Raji (cell line): Measurements from ENCODE around the gene VAMP2.

Source experiments
- POLR2A ChIP-seq: IDR thresholded peaks from 2 replicates; pipeline ENCODE4 v1.6.1; 2011; ENCODE audit warnings: low read depth, low read length, control low read depth; ENCODE audit not compliant: insufficient read depth

The VAMP2 gene

DNA sequence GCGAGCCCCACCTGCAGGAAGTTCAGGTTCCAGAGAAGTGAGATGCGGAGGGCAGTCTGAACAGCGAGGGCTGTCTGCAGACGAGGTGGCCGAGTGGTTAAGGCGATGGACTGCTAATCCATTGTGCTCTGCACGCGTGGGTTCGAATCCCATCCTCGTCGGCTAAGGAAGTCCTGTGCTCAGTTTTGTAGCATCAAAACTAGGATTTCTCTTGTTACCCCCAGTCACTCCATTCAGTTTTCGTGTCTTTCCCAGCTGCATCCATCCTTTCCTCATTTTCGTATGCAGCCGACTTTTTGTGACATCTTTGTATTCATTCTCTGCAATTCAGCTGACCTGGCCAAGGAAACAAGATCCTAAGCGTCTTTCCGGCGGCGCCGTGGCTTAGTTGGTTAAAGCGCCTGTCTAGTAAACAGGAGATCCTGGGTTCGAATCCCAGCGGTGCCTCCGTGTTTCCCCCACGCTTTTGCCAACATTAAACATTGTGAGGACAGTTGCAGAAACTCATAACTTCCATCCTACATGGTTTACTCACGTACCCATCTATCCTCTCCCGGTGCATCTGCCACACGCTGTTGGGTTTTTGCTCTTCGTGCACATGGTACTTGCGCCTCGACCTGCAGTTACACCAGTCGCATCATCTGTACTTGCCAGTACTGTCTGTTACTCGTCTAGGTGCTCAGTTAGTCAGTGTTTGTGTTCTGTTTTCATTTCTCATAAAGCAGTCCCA lies 24.2 kb upstream of the VAMP2 start:
- peak; percentile 29; the same call in 1 of the 2 replicates for TF ChIP-seq POLR2A

DNA sequence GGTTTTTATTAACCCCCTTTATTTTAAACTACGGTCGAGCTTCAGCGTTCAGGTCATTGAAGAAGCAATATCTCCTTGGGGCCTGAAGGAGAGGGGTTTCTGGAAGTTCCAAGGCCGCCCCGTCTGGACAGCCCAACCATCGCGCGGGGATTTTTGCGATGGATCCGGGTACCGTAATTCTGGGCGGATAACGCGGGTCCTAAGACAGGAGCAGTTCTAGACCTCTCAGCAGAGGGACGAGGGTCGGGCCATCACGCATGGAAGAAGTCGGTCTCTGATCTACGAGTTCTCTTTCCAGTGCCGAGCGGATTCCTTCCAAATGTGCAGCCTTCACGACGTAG lies 23.7 kb upstream of the VAMP2 start:
- peak; percentile 26; the same call in 1 of the 2 replicates for TF ChIP-seq POLR2A

DNA sequence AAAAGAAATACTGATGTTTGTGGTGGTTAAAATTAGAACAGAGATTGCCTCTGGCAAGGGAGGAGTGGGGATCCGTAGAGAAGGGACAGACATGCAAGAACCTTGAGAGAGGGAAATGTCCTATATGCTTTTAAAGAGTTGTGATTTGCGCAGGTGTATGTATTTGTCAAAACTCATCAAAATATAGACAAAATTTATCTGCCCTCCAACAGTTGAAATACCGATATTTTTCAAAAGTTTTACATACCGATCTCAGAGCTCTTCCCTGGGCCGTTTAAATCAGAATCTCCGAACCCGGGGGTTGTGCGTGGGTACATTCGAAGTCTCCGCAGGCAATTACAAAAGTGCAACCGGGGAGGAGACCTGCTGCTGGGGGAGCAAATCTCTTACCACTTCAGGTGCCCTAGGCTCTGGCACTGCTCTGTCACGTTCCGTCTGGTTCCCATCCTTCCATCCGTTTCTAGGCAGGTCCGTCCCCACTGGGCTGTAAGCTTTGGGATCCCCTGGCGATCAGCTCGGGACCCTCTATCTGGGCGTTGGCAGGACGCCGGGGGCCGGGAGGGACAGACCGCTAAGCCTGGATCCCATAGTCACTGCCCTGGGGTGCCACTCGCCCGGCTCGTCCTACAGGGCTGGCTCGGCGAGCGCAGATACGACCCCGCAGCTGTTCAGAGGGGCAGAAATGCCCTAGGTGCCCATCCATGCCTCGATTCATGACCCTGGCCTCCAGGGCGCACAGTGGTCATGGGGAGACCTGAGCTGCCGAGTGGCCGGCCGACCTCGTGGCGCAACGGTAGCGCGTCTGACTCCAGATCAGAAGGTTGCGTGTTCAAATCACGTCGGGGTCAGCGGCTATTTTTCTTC lies 23.1 kb upstream of the VAMP2 start:
- 0 out of 2 replicates have a peak, but pooled peaks have one; percentile 4 for TF ChIP-seq POLR2A

DNA sequence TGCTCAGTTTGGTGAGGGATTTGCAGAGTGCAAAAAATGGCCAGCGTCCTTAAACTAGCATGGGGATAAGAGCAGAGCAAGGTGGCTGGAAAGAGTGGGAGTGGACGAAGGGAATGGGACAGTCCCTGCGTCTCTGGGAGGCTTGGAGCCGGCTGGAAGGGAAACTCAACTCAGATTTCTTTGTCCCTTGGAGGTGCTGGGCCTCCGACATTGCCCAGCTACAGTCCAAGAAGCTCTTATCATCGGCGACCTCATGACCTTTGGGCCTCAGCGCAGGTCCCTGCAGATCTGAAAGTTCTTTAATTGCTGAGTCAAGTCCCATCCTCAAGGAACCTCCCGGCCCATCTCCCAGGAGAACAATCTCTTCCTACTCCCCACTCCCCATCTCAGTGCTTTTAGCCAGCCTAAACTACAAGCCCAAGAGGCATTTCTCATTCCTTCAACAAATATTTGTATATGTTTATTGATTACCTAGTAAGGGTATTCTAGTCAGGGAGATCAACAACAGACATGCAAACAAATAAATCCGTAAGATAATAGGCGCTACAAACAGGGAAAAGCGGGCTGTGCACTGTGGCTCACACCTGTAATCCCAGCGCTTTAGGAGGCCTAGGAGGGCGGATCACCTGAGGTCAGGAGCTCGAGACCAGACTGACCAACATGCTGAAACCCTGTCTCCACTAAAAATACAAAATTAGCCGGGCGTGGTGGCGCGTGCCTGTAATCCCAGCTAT lies 14.4 kb upstream of the VAMP2 start:
- TF ChIP-seq POLR2A: no peak

DNA sequence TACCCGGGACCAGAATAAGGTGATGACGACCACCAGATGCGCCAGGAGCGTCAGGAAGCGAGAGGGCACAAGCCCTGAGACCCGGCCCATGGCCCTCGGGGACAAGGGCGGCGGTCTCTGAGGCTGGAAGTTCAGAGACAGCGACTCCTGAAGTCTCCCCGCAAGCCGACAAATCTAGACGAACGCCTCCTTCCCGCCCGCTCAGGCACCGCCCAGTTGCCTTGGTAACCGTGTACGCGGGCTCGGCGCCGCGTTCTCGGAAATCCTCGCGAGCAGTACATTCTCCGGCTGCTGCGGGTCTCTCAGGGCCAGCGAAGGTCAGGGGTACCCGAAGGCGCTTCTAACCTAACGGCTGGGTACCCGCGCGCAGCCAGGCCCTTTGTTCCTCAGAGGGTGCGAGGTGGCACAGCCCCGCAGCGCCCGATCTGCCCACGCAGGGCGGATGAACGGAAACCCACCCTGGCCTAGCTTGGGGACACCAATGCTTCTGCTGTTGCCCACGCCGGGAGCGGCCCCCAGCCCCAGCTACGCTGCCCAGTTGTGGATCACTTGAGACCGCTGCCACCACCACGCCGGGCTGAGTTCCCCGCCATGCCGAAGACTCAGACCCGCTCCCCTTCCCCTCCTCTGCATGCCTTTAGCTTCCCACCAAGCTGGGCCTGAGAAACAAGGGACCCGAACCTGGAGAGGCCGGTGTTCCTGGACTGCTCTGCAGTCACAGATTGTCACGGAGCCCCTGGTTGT lies 13.6 kb upstream of the VAMP2 start, which contains the start of gene TMEM107:
Gene TMEM107, minus strand, starts transcription at position 184 of the 744 bp plus-strand sequence. Its CDS starts 94 bp downstream, at position 90.
- TF ChIP-seq POLR2A: no peak; the same call in 1 of the 2 replicates

DNA sequence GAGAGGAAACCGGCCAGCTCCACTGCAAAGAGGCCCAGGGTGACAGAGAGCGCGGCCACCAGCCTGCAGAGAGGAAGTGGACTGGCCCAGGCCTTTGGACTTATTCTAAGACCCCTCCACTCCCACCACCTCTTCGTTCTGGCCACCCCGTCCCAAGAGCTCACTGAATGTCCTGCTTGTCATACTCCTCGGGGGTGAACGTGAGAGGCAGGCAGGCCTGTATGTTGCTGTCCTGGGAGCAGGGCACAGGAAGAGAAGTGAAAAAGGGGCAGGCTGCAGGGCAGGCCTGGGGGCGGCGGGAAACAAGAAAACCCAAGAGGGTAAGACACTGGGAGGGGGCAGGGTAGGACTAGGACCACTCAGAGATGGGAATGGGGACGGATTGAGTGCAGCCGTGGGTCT lies 13.0 kb upstream of the VAMP2 start:
- no peak for TF ChIP-seq POLR2A

DNA sequence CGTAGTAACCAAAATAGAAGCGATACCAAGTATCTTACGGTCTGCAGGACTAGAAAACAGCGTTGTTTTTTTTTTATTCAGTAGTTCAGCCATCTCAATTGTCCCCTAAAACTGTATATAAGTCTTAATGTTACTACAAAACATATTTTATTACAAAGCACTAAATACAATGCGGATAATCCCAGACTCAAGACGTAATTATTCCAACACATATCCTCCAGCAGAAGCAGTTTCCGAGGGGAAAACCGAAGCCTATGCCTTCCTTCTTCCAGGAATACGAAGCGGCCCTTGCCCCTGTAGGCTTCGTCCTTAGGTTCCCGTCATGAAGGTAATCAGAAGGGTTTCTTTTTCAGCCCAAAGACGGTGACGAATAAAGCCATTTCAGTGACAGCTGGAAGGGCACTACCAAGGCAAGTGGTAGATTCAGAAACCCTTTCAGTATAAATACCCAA lies 11.1 kb upstream of the VAMP2 start:
- no peak for TF ChIP-seq POLR2A

DNA sequence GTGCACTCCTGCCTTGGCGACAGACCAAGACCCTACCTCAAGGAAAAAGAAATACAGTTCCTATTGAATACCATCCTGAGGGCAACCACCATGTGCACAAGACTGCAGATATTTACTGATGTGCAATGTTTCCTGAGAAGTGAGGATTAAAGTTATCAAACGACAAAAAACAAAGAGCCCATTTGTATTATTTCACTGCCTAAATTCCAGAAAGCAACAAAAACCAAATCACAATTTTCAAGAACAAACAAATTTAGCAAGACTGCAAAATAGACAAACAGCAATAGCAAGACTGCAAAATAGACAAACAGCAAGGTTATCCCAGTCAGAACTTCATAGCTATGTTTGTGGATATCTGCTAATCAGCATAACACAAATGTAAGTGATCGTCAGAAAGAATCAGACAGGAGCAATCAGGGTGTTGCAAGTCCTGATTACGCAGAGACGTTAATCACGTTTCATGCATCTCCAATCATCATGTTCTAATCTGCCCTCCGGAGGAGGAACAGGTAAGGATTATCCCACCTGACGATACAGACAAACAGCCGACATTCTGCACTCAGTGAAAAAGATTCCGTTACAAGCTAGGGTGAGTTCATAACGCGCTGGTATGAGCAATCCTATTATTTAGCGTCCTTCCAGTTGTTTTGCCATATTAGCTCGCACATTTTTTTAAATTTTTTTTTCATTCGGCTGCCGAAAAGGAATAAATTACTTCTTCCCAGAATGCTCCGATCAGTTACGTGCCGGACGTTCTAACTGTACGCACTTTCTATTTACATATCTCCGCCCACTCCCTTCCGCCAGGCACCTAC lies 10.5 kb upstream of the VAMP2 start:
- peak; percentile 100 for TF ChIP-seq POLR2A

DNA sequence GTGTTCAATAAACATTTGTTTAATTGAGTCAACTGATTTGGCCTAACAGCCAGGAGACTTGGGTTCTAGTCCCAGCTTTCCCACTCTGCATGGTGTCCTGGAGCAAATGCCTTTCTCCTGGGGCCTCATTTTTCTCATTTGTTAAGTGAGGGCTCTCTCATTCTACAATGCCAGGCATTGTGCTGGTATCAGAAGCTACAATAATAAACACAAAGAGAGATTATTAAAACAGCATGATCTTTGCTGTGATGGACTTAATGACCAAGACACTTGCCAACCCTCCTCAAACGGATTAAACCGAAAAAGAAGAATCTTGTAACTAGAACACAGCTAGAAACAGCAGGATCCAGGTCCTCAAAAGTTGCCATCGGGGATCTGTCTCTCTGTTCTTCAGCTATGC lies 4.8 kb upstream of the VAMP2 start:
- no peak for TF ChIP-seq POLR2A

DNA sequence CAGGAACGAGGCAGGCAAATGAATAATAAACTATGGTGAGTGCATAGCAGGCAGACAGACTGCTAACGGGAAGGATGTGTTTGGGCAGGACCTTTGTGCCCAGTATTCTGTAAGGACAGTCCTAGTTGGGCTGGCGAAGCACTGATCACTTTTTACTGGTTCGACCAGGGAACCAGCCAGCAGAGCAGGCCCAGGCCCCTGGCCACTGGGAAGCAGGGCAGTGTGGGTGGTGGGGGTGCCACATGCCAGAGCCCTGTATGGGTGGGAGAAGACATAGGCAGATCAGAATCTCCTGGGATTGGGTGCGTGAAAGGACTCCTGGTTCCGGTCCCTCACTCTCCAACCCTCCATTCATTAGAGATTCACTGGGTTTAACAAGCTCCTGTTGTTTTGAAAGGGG lies 4.0 kb upstream of the VAMP2 start:
- TF ChIP-seq POLR2A: no peak

DNA sequence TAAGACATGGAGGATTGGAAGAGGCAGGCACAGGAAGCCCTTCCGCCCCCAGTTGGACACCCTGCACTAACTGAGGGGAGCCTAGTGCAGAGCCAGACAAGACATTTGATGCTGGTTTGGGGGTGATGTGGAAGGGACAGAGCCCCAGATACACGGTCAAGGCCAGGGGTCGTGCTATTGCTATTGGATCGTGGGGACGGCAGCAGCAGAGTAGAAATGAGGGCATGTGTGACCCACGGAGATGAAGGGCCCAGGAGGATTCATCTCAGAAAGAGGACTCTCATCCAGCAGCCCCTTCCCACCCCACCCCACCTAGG lies 2.0 kb upstream of the VAMP2 start:
- no peak for TF ChIP-seq POLR2A

DNA sequence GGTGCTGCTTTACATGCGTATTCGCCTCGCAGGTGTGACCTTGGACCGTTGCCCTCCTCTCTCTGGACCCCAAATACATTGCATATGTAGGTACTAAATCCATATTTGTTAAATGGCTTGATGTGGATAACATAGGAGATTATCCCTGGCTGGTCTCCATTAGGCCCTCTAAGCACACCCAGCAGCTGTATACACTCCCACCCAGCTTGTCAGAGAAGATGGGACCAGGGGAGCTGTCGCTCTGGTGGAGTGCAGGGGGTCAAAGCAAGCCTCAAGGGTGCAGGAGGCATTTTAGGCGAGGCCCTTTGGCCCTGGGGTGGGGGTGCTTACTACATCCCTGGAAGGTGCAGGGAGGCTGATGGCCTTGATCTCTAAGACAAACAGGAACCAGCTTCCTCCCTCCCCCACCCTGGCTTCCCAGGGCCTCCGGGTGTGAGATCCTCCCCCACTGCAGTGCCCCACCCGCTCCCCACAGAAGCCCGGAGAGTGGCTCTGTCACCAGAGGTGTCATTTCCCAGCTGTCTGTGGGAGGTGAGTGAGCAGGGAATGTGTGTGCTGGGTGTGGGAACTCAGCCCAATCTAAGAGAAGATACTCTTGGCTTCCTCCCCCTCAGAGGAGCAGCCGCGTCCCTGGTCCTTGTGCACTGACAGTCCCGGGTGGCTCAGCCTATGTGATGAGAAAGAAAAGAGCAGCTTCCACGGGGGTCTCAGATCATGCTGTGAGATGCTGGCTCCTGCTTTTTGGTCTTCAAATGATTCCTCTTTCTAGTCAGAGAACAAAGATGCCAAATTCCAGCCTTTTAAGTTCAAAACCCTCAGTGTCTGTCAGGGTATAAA lies 1.4 kb upstream of the VAMP2 start:
- TF ChIP-seq POLR2A: no peak

DNA sequence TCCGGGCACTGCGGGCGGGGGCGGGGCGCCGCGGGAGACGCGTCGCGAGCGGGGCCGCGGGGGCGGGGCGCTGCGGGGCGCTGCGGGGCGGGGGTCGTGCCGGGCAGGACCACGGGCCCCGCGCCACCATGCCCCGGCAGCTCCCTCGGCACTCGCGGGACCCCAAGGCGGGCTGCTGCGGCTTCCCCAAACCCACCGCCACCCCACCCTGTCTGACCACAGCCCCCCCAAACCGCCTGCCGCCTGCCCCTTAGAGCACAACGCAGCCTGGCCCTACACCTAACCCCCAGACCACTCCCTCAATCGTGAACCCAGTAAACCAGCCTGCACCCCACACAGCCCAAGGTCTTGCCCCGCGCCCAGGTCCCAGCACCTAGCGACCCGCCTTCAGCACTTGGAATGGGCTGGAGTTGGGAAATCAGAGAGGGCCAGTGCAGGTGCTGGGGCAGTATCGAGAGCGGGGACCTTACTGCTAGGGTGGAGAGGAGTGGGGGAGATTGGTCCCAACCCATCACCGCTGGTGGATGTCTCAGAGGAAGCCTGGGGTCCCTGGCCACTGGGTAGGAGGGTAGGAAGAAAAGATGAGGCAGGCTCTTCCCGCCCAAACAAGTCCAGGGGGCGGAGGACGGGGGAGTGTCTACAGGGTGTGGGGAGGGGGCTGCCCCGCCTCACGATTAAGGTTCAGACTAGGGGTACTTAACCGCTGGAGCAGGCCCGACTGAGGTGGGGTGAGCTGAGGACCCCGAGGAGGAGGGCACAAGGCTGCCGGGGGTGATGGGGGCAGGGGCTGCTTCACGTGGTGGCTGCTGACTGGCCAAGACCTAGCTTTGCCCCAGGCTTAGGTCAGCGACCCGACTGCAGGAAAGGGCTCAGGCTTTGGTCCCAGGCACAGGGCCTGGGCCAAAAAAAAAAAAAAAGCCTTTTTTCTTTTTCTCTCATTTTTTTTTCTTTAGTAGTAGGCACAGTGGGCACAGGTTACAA lies 539 bp upstream of the VAMP2 start:
- TF ChIP-seq POLR2A: 0 out of 2 replicates have a peak, but pooled peaks have one; percentile 4
